Prostate gland (tissue), 2 donors: Measurements from ENCODE around the gene PRSS1. TPM values are rescaled to one million over a fixed set of nuclear protein-coding genes. Genes with fewer than 3 reads are reported as not detected.
"Not testable (repeated sequence)": the region's sequence is repeated elsewhere in the genome, so short reads cannot be mapped to it uniquely, and the experiment has no call there.

Experiments
- DNase-seq: peaks from one replicate; pipeline ENCODE4 v3.0.0-alpha.2; 2019; ENCODE audit warnings: low spot score
- H3K27ac ChIP-seq, 2 donors: fragments of 200-600 bp; sonication (generic); 2 replicates each; pipeline ENCODE4 v1.5.1; 2017 to 2019
- H3K27me3 ChIP-seq: fragments of 200-600 bp; sonication (generic); replicated peaks from 2 replicates; pipeline ENCODE4 v1.5.1; 2019; ENCODE audit not compliant: insufficient read depth
- H3K36me3 ChIP-seq, 2 donors: fragments of 200-600 bp; sonication (generic); 1 replicate in 1 of 2; 2 replicates in 1 of 2; pipeline versions ENCODE4 v1.5.1 to v1.8.1; 2017 to 2019
- H3K4me1 ChIP-seq: fragments of 200-600 bp; sonication (generic); replicated peaks from 2 replicates; pipeline ENCODE4 v1.5.1; 2019
- H3K4me3 ChIP-seq, 2 donors: fragments of 200-600 bp; sonication (generic); 2 replicates each; pipeline ENCODE4 v1.5.1; 2017 to 2019
- H3K9me3 ChIP-seq: fragments of 200-600 bp; sonication (generic); 2 replicates; pipeline ENCODE4 v1.5.1; 2017
- POLR2A ChIP-seq: fragments of 450-650 bp; IDR thresholded peaks from one replicate; pipeline ENCODE4 v1.6.1; 2016; ENCODE audit warnings: antibody characterized with exemption, mild to moderate bottlenecking
- POLR2AphosphoS5 ChIP-seq: sonication (generic); formaldehyde crosslinking; IDR thresholded peaks from one replicate; pipeline ENCODE4 v1.6.1; 2017; ENCODE audit warnings: antibody characterized with exemption
- WGBS: methylation state at CpG from one replicate; pipeline ENCODE4 v1.1.5; 2018; 5-methylcytosine and 5-hydroxymethylcytosine counted together
- intact Hi-C: fragments of 100-400 bp; cut with DNase I; formaldehyde crosslinking; loops from one replicate; pipeline ENCODE4 v1.14.2; 2022
- total RNA-seq, 2 donors: library from RNA; depleted of rRNA; stranded (reverse); fragments of >200 nt; gene quantifications; one replicate each; pipeline ENCODE4 v1.1.0, GENCODE V29; 2016
- TF ChIP-seq, protein P1 (sequence below), 4 experiments: fragments of 200-600 bp in 2 of 4; fragments of 450-650 bp in 2 of 4; sonication (generic) in 2 of 4; IDR thresholded peaks; 1 replicate in 3 of 4; 2 replicates in 1 of 4; pipeline ENCODE4 v1.5.1; 2016 to 2019; ENCODE audit warnings: antibody characterized with exemption in 4 of 4, mild to moderate bottlenecking in 2 of 4, moderate library complexity in 2 of 4

The PRSS1 gene
- total RNA-seq, 2 donors from 2014 or later = not detected

DNA sequence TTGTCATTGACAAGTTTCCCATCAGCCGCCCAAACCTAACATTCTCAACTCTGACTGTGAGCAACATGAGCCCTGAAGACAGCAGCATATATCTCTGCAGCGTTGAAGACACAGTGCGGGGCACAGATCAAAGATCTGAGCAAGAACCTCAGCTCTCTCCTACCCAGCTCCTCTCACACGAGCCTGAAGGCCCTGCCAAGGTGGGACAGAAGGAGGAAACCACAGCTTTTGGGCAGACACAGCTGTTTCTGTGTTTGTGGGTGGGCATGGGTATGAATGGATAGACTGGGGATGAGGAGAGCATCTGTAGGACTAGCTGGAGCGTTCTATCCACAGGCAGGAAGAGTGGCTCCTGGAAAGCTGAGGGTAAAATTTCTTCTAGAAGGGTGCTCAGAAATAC is 8.5 kb upstream of the PRSS1 start:
- Histone ChIP-seq H3K4me1 (no peaks in the 10 kb centered on the region), H3K36me3 (no peaks in the 10 kb centered on the region), H3K4me3 (no peak overlapping the region), H3K27ac (no peak overlapping the region), H3K27me3 (no peaks in the 10 kb centered on the region), H3K9me3 (no peaks in the 10 kb centered on the region)
- intact Hi-C loops = no loop called here
- WGBS = 82% methylated on average over 5 of the region's 5 CpGs
- TF ChIP-seq POLR2AphosphoS5 = no peak
- no peak for TF ChIP-seq POLR2A
- TF ChIP-seq, protein P1, sequence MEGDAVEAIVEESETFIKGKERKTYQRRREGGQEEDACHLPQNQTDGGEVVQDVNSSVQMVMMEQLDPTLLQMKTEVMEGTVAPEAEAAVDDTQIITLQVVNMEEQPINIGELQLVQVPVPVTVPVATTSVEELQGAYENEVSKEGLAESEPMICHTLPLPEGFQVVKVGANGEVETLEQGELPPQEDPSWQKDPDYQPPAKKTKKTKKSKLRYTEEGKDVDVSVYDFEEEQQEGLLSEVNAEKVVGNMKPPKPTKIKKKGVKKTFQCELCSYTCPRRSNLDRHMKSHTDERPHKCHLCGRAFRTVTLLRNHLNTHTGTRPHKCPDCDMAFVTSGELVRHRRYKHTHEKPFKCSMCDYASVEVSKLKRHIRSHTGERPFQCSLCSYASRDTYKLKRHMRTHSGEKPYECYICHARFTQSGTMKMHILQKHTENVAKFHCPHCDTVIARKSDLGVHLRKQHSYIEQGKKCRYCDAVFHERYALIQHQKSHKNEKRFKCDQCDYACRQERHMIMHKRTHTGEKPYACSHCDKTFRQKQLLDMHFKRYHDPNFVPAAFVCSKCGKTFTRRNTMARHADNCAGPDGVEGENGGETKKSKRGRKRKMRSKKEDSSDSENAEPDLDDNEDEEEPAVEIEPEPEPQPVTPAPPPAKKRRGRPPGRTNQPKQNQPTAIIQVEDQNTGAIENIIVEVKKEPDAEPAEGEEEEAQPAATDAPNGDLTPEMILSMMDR (IDR thresholded peaks at IDR 0.05) = no peak
- no peak for DNase-seq

DNA sequence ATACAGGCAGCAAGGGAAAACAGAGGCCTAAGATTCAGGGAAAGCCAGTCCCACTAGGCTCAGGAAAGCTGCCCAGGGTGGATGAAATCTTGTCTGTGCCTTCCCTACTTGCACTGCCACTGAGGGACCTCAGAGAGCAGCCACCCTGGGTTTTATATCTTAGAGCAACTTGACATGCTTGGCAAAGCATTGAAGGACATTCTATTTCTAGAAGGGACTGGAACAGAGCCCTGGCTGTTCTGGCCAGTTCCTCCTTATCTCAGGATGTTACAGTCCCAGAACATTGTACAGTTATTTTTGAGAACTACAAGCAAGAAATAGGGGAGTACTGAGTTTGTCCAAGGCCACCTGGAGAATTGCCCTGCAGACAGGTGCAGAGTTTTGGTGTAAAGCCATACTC is 7.3 kb upstream of the PRSS1 start:
- DNase-seq, H3K27ac ChIP-seq, H3K4me1 ChIP-seq, H3K36me3 ChIP-seq, H3K27me3 ChIP-seq, intact Hi-C loops, H3K4me3 ChIP-seq, H3K9me3 ChIP-seq: not testable (repeated sequence)

DNA sequence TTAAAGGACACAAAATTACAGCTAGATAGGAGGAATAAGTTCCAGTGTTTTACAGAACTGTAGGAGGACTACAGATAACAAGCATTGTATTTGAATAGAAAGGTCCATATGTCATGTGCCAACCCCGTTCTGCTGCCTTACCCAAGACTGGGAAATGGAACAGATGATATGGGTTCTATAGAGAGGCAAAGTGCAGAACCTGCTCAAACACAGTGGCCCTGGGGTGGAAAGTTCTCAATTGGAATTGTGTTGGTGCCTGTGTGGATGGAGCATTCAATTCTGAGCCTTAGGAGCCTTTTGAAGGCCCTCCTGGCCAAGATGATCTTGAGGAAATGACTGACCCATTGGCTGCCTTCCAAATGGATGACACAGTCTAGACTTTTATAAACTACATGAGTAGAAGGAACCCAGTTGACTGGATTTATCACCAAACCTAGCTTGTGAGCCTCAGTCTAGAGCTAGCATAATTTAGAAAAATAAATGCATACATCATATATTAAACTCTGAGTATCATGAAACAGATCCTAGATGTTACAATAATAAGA is 4.1 kb upstream of the PRSS1 start:
- Histone ChIP-seq H3K4me1 (no peaks in the 10 kb centered on the region), H3K9me3 (no peaks in the 10 kb centered on the region), H3K27me3 (peaks cover 3% of the 10 kb centered on the region), H3K36me3 (no peaks in the 10 kb centered on the region), H3K27ac (no peak overlapping the region), H3K4me3 (no peak overlapping the region)
- 95% methylated on average over 1 of the region's 1 CpG for WGBS
- intact Hi-C loops = no loop called here
- DNase-seq = no peak
- TF ChIP-seq POLR2A (no peak), POLR2AphosphoS5 (no peak)
- TF ChIP-seq, protein P1 (IDR thresholded peaks at IDR 0.05) = no peak

DNA sequence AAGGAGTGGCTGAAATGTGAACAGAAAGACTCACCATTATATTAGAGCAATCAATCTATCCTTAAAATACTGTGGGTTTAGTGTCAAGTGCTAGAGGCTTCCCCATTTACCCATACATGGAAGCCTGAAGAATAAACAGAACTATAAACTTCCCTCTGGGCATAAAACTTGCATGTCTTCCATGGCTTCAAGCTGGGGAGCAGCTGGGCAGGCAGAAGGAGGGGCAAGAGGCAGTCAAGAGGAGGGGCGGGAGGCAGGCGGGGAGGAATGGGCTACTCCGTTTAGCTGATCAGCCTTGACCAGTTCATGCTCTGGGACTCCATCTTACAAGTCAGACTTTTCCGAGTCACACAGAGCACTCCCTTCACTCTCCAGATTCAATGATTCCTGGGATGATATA is 3.5 kb upstream of the PRSS1 start:
- peaks cover 3% of the 10 kb centered on the region for H3K27me3 ChIP-seq
- H3K36me3 ChIP-seq = no peaks in the 10 kb centered on the region
- 48% methylated on average over 4 of the region's 4 CpGs for WGBS
- no peaks in the 10 kb centered on the region for H3K4me1 ChIP-seq
- intact Hi-C loops = no loop called here
- TF ChIP-seq, protein P1 (IDR thresholded peaks at IDR 0.05) = no peak
- TF ChIP-seq POLR2A (no peak), POLR2AphosphoS5 (no peak)
- no peaks in the 10 kb centered on the region for H3K9me3 ChIP-seq
- H3K4me3 ChIP-seq = no peak overlapping the region
- no peak overlapping the region for H3K27ac ChIP-seq
- DNase-seq = no peak

DNA sequence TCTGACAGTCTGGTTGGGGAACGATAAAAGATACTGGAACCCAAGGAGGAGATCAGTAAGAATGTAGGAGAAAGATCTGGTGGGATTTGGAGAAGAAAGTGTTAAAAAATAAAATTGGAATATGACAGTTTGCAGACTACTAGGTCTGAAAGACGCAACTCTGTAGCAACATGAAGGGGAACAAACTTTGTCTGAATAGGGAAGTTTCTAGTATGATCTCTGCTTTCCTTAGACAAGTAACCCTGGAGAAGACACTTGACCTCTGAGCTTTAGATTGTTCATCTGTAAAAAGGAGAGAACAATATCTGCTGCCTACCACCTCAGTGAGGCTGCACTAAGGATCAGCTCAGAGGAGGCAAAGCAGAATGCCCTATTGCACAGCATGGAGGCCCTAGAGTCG is 3.0 kb upstream of the PRSS1 start:
- H3K36me3 ChIP-seq = no peaks in the 10 kb centered on the region
- no peaks in the 10 kb centered on the region for H3K4me1 ChIP-seq
- intact Hi-C loops = no loop called here
- H3K27me3 ChIP-seq = peaks cover 3% of the 10 kb centered on the region
- no peak overlapping the region for H3K4me3 ChIP-seq
- TF ChIP-seq, protein P1 (IDR thresholded peaks at IDR 0.05) = no peak
- TF ChIP-seq POLR2A = no peak
- no peak for TF ChIP-seq POLR2AphosphoS5
- H3K27ac ChIP-seq = no peak overlapping the region
- 81% methylated on average over 3 of the region's 3 CpGs for WGBS
- no peak for DNase-seq
- no peaks in the 10 kb centered on the region for H3K9me3 ChIP-seq

DNA sequence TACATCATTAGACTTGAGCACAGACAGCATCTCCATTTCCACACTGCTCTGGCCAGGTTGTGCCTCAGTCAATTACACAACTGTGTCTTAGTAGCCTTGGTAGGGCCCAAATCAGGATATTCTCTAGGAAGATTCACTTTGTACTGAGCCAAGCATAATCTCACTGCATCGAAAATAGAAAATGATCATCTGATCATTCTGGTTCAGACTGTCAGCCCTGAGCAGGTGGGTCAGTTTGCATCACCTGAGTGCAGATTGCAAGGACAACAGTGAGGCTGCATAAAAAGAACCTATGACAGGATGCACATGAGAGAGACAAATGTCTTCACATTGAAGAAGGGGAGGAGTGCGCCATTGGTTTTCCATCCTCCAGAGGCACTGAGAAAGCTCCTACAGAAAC is 862 bp upstream of the PRSS1 start:
- H3K9me3 ChIP-seq, DNase-seq, H3K36me3 ChIP-seq, intact Hi-C loops, H3K27ac ChIP-seq, H3K27me3 ChIP-seq, H3K4me3 ChIP-seq, H3K4me1 ChIP-seq: not testable (repeated sequence)
- 92% methylated on average over 2 of the region's 2 CpGs for WGBS
